Fibroblast of villous mesenchyme (primary cell): ENCODE results near the gene ALK. TPM values are rescaled to one million over a fixed set of nuclear protein-coding genes. Genes with fewer than 3 reads are reported as not detected.

Experiments
- DNase-seq: peaks from one replicate; pipeline ENCODE4 v3.0.0-alpha.2; 2010; ENCODE audit warnings: low read depth
- H3K4me3 ChIP-seq: 2 replicates; pipeline ENCODE4 v1.5.1; 2011; ENCODE audit warnings: low read depth, mild to moderate bottlenecking, low read length
- total RNA-seq: library from RNA; depleted of rRNA; stranded (reverse); fragments of >200 nt; gene quantifications from 2 replicates; pipeline ENCODE4 v1.2.3, GENCODE V29; 2012
- TF ChIP-seq, protein P1 (sequence below): IDR thresholded peaks from 2 replicates; pipeline ENCODE4 v1.5.1; 2012; ENCODE audit warnings: low read depth, mild to moderate bottlenecking, low read length; ENCODE audit not compliant: insufficient read depth

ALK gene
- total RNA-seq, 1 donor = not detected

GRCh38 chr2:29562319-29562718, 359.1 kb downstream of the ALK start:
- no peak for DNase-seq
- TF ChIP-seq, protein P1, sequence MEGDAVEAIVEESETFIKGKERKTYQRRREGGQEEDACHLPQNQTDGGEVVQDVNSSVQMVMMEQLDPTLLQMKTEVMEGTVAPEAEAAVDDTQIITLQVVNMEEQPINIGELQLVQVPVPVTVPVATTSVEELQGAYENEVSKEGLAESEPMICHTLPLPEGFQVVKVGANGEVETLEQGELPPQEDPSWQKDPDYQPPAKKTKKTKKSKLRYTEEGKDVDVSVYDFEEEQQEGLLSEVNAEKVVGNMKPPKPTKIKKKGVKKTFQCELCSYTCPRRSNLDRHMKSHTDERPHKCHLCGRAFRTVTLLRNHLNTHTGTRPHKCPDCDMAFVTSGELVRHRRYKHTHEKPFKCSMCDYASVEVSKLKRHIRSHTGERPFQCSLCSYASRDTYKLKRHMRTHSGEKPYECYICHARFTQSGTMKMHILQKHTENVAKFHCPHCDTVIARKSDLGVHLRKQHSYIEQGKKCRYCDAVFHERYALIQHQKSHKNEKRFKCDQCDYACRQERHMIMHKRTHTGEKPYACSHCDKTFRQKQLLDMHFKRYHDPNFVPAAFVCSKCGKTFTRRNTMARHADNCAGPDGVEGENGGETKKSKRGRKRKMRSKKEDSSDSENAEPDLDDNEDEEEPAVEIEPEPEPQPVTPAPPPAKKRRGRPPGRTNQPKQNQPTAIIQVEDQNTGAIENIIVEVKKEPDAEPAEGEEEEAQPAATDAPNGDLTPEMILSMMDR = no peak
- H3K4me3 ChIP-seq = no peak overlapping the region

GRCh38 chr2:29561628-29562027, 359.8 kb downstream of the ALK start:
- H3K4me3 ChIP-seq = no peak overlapping the region
- DNase-seq = no peak
- TF ChIP-seq, protein P1 = no peak

DNA sequence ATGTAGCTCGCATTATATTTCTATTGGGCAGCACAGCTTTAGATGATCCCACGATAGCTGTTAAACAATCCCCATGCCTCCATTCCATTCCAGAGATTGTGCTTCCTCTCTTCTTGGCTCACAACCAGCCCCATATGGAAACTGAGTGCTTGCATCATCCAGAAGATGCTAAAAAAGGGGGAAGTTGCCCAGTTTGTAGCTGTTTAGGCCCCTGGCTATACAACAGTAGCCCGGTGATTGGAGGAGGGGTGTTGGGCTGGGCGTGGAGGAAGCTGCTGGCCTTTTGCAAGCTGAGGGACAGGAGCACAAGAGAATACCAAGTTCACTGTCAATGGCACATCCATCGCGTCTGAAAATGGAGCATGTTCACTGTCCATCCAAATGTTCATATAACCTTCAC, 360.2 kb downstream of the ALK start:
- no peak overlapping the region for H3K4me3 ChIP-seq
- DNase-seq = no peak
- TF ChIP-seq, protein P1 = no peak

DNA sequence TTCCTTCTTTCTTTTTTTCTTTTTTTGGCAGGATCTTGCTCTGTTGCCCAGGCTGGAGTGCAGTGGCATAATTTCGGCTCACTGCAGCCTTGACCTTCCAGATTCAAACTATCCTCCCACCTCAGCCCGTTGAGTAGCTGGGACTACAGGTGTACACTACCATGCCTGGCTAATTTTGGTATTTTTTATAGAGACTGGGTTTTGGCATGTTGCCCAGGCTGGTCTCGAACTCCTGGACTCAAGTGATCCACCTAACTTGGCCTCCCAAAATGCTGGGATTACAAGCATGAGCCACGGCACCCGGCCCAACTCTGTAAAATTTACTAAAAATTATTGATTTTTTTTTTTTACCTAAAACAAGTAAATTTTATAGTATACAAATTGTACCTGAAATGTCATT, 360.8 kb downstream of the ALK start:
- no peak overlapping the region for H3K4me3 ChIP-seq
- TF ChIP-seq, protein P1 = no peak
- DNase-seq = no peak

- TF ChIP-seq, protein P1 = no peak
- no peak for DNase-seq
- no peak overlapping the region for H3K4me3 ChIP-seq
Measured at GRCh38 chr2:29560030-29560429, 361.4 kb downstream of the ALK start.

DNA sequence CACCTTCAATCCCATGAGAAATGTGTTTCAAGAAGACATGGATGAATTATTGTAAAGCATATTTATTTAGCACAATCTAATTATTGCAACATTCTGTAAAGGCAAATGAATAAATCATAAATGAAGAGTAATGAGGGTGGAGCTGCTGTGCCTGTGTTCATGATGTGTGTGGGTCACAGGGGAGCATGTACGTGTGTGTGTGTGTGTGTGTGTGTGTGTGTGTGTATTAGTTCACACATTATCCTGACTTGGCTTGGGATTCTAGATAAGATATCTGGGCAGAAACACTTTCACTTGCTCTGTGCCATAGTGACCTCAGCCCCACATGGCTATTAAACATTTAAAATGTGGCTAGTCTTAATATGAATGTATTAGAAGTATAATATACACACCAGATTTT, 361.8 kb downstream of the ALK start:
- TF ChIP-seq, protein P1 = no peak
- no peak overlapping the region for H3K4me3 ChIP-seq
- DNase-seq = no peak

DNA sequence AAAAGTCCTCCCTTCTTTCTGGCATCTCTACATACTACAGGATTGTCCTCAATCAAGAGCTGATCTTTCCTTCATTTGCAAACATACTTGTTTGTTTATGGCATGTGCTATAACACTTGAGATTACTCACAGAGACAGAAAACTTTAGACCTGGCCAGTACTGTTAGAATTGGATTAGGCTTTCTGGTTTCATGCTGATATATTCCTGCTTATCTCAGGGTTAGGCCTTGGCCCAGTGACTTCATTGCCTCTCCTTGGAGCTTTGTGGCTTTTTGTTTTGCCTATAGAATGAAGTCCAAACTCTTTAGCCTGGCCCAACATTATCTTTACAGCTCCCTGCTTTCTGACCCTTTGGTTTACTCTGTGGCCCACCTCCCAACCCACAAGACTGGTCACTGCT, 363.3 kb downstream of the ALK start:
- no peak overlapping the region for H3K4me3 ChIP-seq
- TF ChIP-seq, protein P1 = no peak
- DNase-seq = no peak
